H9 (cell line): ENCODE data around the gene IL1A. TPM values are rescaled to one million over a fixed set of nuclear protein-coding genes. Genes with fewer than 3 reads are reported as not detected.

Source experiments
- DNase-seq: peaks from one replicate; pipeline ENCODE4 v3.0.0-alpha.2; 2017
- H2AFZ ChIP-seq: one replicate; pipeline ENCODE4 v1.6.1; 2013; ENCODE audit warnings: mild to moderate bottlenecking, low read length, control low read depth, moderate library complexity
- H2AK5ac ChIP-seq: 2 replicates; pipeline ENCODE4 v1.6.1; 2013; ENCODE audit warnings: low read length, control low read depth, mixed read lengths; ENCODE audit not compliant: insufficient read length
- H2BK120ac ChIP-seq: one replicate; pipeline ENCODE4 v1.6.1; 2013; ENCODE audit warnings: low read depth, mild to moderate bottlenecking, low read length, control low read depth, inconsistent platforms; ENCODE audit not compliant: poor library complexity, severe bottlenecking
- H2BK12ac ChIP-seq: 2 replicates; pipeline ENCODE4 v1.6.1; 2013; ENCODE audit warnings: low read length, control low read depth, mixed read lengths, low read depth; ENCODE audit not compliant: insufficient read length
- H2BK15ac ChIP-seq: 2 replicates; pipeline ENCODE4 v1.6.1; 2013; ENCODE audit warnings: low read depth, low read length, control low read depth
- H2BK20ac ChIP-seq: one replicate; pipeline ENCODE4 v1.6.1; 2013; ENCODE audit warnings: low read depth, mild to moderate bottlenecking, low read length, control low read depth, inconsistent platforms; ENCODE audit not compliant: poor library complexity, severe bottlenecking
- H2BK5ac ChIP-seq: 2 replicates; pipeline ENCODE4 v1.6.1; 2013; ENCODE audit warnings: low read length, control low read depth, mixed read lengths; ENCODE audit not compliant: insufficient read length
- H3K14ac ChIP-seq: 2 replicates; pipeline ENCODE4 v1.6.1; 2013; ENCODE audit warnings: low read length, control low read depth; ENCODE audit not compliant: insufficient read depth
- H3K18ac ChIP-seq: 2 replicates; pipeline ENCODE4 v1.6.1; 2013; ENCODE audit warnings: low read depth, mild to moderate bottlenecking, mixed read lengths, low read length, control low read depth; ENCODE audit not compliant: insufficient read length
- H3K23ac ChIP-seq: 2 replicates; pipeline ENCODE4 v1.6.1; 2013; ENCODE audit warnings: low read length, control low read depth, mixed read lengths, low read depth; ENCODE audit not compliant: insufficient read length
- H3K23me2 ChIP-seq: 2 replicates; pipeline ENCODE4 v1.6.1; 2013; ENCODE audit warnings: low read depth, mild to moderate bottlenecking, mixed read lengths, low read length, control low read depth; ENCODE audit not compliant: insufficient read length, poor library complexity, severe bottlenecking
- H3K27ac ChIP-seq: 2 replicates; pipeline ENCODE4 v1.5.1; 2013; ENCODE audit warnings: low read length, control low read depth, mixed read lengths, low read depth; ENCODE audit not compliant: insufficient read length
- H3K27me3 ChIP-seq: 2 replicates; pipeline ENCODE4 v1.6.1; 2013; ENCODE audit warnings: low read length, control low read depth, inconsistent platforms; ENCODE audit not compliant: insufficient read depth
- H3K4ac ChIP-seq: 2 replicates; pipeline ENCODE4 v1.6.1; 2013; ENCODE audit warnings: low read depth, mild to moderate bottlenecking, control low read depth, inconsistent platforms, low read length, moderate library complexity
- H3K4me1 ChIP-seq: 2 replicates; pipeline ENCODE4 v1.6.1; 2013; ENCODE audit warnings: low read length, control low read depth, inconsistent platforms; ENCODE audit not compliant: insufficient read depth
- H3K4me2 ChIP-seq: 2 replicates; pipeline ENCODE4 v1.6.1; 2013; ENCODE audit warnings: low read length, control low read depth, mixed read lengths; ENCODE audit not compliant: insufficient read length, insufficient read depth
- H3K56ac ChIP-seq: 2 replicates; pipeline ENCODE4 v1.6.1; 2013; ENCODE audit warnings: low read depth, mild to moderate bottlenecking, mixed read lengths, low read length, control low read depth; ENCODE audit not compliant: insufficient read length
- H3K79me1 ChIP-seq: 2 replicates; pipeline ENCODE4 v1.6.1; 2013; ENCODE audit warnings: low read depth, mild to moderate bottlenecking, moderate library complexity, low read length, control low read depth, inconsistent platforms; ENCODE audit not compliant: insufficient read depth, poor library complexity, severe bottlenecking
- H3K79me2 ChIP-seq: 2 replicates; pipeline ENCODE4 v1.6.1; 2013; ENCODE audit warnings: low read length, control low read depth, inconsistent platforms; ENCODE audit not compliant: insufficient read depth
- H3K9ac ChIP-seq: 2 replicates; pipeline ENCODE4 v1.6.1; 2013; ENCODE audit warnings: low read length, control low read depth, mixed read lengths; ENCODE audit not compliant: insufficient read length; ENCODE audit errors: extremely low read depth
- H3K9me3 ChIP-seq: one replicate; pipeline ENCODE4 v1.6.1; 2013; ENCODE audit warnings: low read depth, low read length, inconsistent platforms; ENCODE audit not compliant: control insufficient read depth
- H3T11ph ChIP-seq: one replicate; pipeline ENCODE4 v1.6.1; 2013; ENCODE audit warnings: mild to moderate bottlenecking, low read length, control low read depth, inconsistent platforms
- H4K20me1 ChIP-seq: one replicate; pipeline ENCODE4 v1.6.1; 2013; ENCODE audit not compliant: control insufficient read depth, insufficient read length, insufficient read depth
- H4K5ac ChIP-seq: 2 replicates; pipeline ENCODE4 v1.6.1; 2013; ENCODE audit warnings: low read depth, mild to moderate bottlenecking, mixed read lengths, low read length, control low read depth; ENCODE audit not compliant: insufficient read length
- H4K8ac ChIP-seq: replicated peaks from 2 replicates; pipeline ENCODE4 v1.6.1; 2013; ENCODE audit warnings: low read length, control low read depth, mixed read lengths, low read depth; ENCODE audit not compliant: insufficient read length
- H4K91ac ChIP-seq: 2 replicates; pipeline ENCODE4 v1.6.1; 2013; ENCODE audit warnings: low read depth, mild to moderate bottlenecking, moderate library complexity, mixed read lengths, low read length, control low read depth; ENCODE audit not compliant: insufficient read length
- H3K27ac Mint-ChIP-seq, 3 experiments: 2 replicates in 2 of 3; 3 replicates in 1 of 3; pipeline ENCODE4 v1.8.0; 2020 to 2021; ENCODE audit warnings: mixed read lengths in 3 of 3, mild to moderate bottlenecking in 1 of 3, moderate library complexity in 1 of 3
- H3K27me3 Mint-ChIP-seq: 2 replicates; pipeline ENCODE4 v1.8.0; 2021; ENCODE audit warnings: low read depth, mild to moderate bottlenecking, moderate library complexity, mixed read lengths
- H3K36me3 Mint-ChIP-seq, 3 experiments: 2 replicates in 2 of 3; 3 replicates in 1 of 3; pipeline ENCODE4 v1.8.0; 2020 to 2021; ENCODE audit warnings: low read depth in 3 of 3, mixed read lengths in 3 of 3; ENCODE audit not compliant: insufficient read depth in 1 of 3
- H3K4me1 Mint-ChIP-seq, 2 experiments: 2 replicates each; pipeline ENCODE4 v1.8.0; 2020; ENCODE audit warnings: mixed read lengths in 2 of 2
- H3K4me3 Mint-ChIP-seq, 2 experiments: 2 replicates in 1 of 2; 3 replicates in 1 of 2; pipeline ENCODE4 v1.8.0; 2020 to 2021; ENCODE audit warnings: mild to moderate bottlenecking in 2 of 2, mixed read lengths in 2 of 2, moderate library complexity in 1 of 2
- H3K9me3 Mint-ChIP-seq, 2 experiments: 2 replicates in 1 of 2; 3 replicates in 1 of 2; pipeline ENCODE4 v1.8.0; 2020; ENCODE audit warnings: mild to moderate bottlenecking in 2 of 2, mixed read lengths in 2 of 2, moderate library complexity in 1 of 2
- CTCF ChIP-seq: fragments of 200-600 bp; sonication (generic); conservative IDR thresholded peaks from 3 replicates; pipeline ENCODE4 v1.8.0; 2021; ENCODE audit warnings: antibody characterized with exemption, mild to moderate bottlenecking
- WGBS: extraction: QIAGEN DNeasy Blood & Tissue Kit; methylation state at CpG from one replicate; pipeline ENCODE4 v1.1.7; 2013; ENCODE audit warnings: missing lambda C conversion rate, low lambda C conversion rate, mixed read lengths; ENCODE audit not compliant: insufficient read length; ENCODE audit errors: extremely low coverage; 5-methylcytosine and 5-hydroxymethylcytosine counted together
- total RNA-seq: library from RNA; stranded (reverse); gene quantifications from 2 replicates; pipeline ENCODE4 v1.2.1, GENCODE V29; 2021

IL1A gene
- total RNA-seq, 1 experiment from 2014 or later: 0.35 TPM

GRCh38 chr2:112737542-112738232 is 46.6 kb downstream of the IL1A start:
- Histone ChIP-seq H3K4me2 (no peak overlapping the region), H2BK12ac (no peak overlapping the region)

More at GRCh38 chr2:112737542-112738232, 46.6 kb downstream of the IL1A start:
- H2BK20ac ChIP-seq: no peak overlapping the region
- H4K5ac ChIP-seq: no peak overlapping the region
- no peak overlapping the region for H3K27ac ChIP-seq
- H3K27me3 ChIP-seq: no peaks in the 10 kb centered on the region
- H2BK15ac ChIP-seq: no peak overlapping the region
- H3K14ac ChIP-seq: no peak overlapping the region
- H3K4me1 Mint-ChIP-seq: no peaks in the 10 kb centered on the region
- no peaks in the 10 kb centered on the region for H3K4me1 ChIP-seq
- H2AK5ac ChIP-seq: no peak overlapping the region
- no peaks in the 10 kb centered on the region for H3K23me2 ChIP-seq
- H3K36me3 Mint-ChIP-seq: peaks cover 3 to 55% (median 54%) of the 10 kb centered on the region in 3 experiments; a peak in 5 of 7 replicates
- H3K23ac ChIP-seq: no peak overlapping the region
- no peak overlapping the region for H3K18ac ChIP-seq
- H4K91ac ChIP-seq: no peak overlapping the region
- no peak overlapping the region for H3K4me3 Mint-ChIP-seq
- H3K27me3 Mint-ChIP-seq: no peaks in the 10 kb centered on the region
- no peaks in the 10 kb centered on the region for H4K20me1 ChIP-seq
- H2BK5ac ChIP-seq: no peak overlapping the region
- H3K79me2 ChIP-seq: no peaks in the 10 kb centered on the region
- H4K8ac ChIP-seq: no peak overlapping the region
- no peak overlapping the region for H2AFZ ChIP-seq
- no peak overlapping the region for H3K4ac ChIP-seq
- DNase-seq: no peak
- no peak overlapping the region for H3K9ac ChIP-seq
- no CpG with 5 or more reads among the region's 1 CpG for WGBS
- no peak overlapping the region for H3K56ac ChIP-seq
- no peaks in the 10 kb centered on the region for H3K79me1 ChIP-seq
- no peaks in the 10 kb centered on the region for H3K9me3 ChIP-seq
- no peak for TF ChIP-seq CTCF
- H3K9me3 Mint-ChIP-seq: no peaks in the 10 kb centered on the region
- H2BK120ac ChIP-seq: no peak overlapping the region
- no peak overlapping the region for H3T11ph ChIP-seq
- H3K27ac Mint-ChIP-seq: no peak overlapping the region
